Dedifferentiated amniotic fluid mesenchymal stem cell (primary cell): ENCODE measurements around the gene AXL.
"Not testable (repeated sequence)": the region's sequence is repeated elsewhere in the genome, so short reads cannot be mapped to it uniquely, and the experiment has no call there.

Experiments used
- DNase-seq: peaks from one replicate; pipeline ENCODE4 v3.0.0-alpha.2; 2016; ENCODE audit errors: extremely low spot score

Gene AXL

DNA sequence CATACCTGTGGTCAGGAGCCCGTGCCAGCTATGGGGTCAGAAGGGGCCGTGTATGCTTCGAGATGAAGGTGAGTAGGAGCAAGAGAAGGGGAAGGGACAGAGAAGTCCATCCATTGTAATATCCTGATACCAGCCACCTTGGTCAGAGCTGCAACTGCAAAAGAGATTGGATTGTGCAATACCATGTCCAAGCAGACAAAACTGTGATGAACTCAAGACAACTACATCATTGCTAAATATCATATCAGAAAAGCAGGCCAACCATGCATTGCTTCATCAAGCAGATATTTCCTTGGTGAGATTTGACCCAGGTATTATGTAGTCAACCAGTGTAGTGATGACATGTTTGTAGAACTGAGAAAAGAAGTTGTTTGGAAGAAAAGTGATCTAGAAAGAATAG lies 57.2 kb downstream of the AXL start:
- no peak for DNase-seq

DNA sequence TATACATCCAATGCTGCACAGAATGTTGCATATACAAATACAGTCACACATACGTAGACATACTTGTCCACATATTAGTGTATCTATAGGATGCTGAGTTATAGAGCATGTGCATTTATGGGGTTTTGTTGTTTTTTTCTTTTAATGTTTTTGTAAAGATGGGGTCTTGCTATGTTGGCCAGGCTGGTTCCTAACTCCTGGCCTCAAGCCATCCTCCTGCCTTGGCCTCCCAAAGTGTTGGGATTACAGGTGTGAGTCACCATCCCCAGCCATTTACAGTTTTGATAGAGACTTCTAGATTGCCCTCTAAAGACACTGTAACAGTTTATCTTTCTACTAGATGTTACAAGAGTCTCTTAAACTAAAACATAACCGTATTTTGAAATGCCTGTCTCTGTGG lies 59.5 kb downstream of the AXL start:
- DNase-seq = no peak

DNA sequence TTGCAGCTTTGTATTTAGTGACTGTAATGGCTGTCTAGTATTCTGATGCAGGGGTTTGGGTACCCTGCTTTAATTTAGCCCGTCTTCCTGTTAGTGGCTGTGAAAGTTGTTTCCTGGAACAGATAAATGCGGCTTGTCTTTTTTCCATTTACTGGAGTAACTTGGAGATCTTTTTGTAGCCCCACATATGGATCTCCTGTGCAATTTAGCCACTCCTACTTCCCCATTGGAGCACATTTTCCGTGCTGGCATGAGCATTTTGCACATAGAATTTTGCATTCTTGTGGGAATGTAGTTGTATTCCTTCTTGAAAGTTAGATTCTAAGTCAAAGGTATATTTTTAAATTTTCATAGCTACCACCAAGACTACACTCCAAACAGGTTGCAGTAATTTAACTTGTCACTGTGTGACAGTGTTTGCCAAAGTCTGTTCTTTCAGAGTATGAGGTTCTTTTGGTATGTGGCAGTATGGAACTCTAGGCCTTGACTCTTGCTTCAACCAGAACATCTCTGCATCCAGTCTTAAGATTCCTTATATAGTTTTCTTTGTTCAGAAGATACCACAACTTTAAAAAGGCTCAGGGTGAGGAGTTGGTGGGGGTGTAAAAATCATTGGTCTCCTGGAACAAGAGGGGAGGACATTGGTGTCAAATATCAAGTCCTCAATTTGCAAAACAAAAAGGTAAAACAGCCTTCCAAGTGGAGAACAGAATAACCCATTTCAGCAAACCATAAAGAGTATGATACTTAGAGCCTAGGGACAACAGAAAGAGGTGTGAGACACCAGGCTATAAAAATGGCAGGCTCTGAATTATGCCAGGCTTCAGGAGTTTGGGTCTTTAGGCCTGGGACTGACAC lies 69.9 kb downstream of the AXL start:
- DNase-seq = no peak

DNA sequence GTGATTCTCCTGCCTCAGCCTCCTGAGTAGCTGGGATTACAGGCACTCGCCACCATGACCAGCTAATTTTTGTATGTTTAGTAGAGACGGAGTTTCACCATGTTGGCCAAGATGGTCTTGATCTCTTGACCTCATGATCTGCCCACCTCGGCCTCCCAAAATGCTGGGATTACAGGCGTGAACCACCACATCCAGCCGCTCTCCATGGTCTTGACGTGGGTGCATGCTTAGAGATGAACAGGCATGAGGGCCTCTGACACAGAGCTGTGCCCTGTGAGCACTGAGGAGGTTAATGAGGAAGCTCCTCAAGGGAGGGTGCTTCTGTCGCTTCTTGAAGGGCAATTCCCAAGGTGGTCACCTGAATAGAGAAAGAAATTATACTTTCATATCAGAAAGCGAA lies 70.8 kb downstream of the AXL start:
- not testable (repeated sequence) for DNase-seq

DNA sequence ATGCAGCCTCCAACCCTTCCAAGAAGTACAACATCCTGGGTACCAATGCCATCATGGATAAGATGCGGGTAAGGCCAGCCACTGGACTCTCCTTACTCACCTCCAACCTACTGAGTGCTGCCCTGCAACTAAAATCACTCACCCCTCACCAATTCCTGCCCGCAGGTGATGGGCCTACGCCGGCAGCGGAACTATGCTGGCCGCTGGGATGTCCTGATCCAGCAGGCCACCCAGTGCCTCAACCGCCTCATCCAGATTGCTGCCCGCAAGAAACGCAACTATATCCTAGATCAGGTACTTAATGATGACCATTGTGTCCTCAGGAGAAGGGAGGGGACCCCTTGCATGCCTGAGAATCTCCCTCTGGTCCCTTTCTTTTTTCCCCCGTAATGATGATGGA lies 75.4 kb downstream of the AXL start:
- no peak for DNase-seq

DNA sequence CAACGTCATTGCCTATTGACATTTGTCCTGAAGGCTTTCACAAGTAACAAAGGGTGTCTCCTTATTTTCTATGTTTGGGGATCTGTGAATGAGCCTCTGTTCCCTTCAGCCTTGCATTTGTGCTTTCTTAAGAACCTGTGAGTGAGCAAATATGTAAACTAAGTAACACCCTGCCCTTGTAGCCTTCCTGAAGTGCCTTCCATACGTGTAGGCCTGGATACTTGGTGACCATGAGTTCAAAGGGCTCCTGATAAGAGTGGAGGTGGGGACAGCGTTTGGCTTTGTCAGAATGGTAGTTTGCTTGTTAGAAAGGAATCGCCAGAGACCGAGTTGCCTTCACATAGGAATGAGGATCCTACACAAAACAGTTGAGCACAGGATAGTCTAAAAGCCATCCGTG lies 76.5 kb downstream of the AXL start:
- no peak for DNase-seq

DNA sequence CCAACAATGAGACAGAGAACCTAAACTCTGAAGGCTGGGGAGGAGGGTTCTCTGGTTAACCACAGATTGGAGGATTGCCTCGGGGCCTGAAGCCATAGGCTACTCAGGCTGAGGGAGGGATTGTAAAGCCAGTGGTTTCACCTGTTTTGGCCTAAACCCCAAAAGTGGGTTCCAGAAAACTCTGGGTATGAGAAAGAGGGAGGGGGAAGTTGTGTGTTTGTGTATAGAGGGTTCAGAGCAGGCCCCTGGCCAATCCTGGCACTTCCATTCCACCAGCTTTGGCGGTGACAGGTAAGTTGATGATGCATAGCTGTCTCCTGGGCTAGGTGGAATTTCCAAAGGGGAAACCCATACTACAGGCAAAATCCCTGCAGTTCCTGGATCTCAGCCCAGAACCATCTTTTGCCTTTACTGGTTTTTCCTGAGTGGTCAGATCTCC lies 77.4 kb downstream of the AXL start:
- no peak for DNase-seq

DNA sequence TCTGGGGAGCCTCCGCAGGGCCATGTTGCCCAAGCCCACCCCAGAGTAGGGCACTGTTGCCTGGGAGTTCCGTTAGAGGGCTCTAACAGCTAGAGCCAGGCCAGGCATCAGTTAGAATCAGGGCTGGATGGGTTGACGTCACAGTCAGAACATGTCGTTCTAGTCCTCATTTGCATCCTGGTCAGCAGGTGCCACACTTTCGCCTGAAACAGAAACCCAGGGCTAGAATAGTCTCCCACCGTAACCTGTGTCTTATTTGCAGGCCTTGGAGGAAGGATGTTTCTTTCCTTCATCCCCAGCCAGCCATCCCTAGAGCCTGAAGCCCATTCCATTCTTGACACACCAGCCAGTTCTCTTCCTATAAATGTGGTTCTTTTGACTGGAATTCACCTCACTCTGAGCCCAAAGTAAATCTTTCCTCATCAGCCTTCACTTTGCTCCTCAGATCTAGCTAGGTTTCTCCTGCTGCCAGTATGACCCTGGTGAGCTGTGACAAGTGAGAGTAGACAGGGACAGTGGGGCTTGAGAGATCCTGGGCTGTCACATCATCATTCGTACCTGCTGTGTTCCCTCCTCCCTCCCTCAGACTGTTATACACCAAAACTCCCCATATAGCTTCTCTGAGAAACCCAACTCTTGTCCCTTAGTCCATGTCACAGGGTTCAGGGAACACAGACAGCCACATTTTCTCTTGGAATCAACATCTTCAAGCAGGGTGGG lies 78.8 kb downstream of the AXL start:
- no peak for DNase-seq

DNA sequence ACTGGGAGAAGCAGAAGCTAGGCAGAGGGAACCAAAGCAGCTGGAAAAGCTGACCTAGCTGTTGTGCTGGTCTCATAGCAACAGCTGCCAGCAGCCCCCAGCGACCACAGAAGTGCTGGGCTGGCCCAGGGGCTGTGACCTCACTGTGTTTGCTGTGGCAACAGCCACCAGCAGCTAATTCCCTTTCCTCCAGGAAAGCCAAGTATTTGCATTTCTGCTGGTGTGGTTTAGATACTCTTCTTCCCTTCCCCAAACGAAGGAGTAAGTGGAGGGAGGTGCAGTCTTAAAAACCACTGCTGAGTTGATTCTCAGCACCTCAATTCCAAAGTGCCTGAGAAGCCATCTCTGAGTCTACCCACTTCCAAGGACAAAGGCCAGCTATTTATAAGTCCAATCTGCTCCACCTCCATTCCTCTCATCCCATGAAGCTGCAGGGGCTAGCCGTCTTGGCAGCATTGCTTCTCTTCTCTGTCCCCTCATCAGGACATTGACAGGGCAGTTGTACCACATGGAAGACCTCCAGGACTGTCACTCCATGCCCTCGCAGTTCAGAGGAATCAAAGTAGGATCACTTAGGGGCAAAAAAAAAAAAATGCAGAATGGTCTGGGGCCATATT lies 79.4 kb downstream of the AXL start:
- DNase-seq = peak; percentile 49

DNA sequence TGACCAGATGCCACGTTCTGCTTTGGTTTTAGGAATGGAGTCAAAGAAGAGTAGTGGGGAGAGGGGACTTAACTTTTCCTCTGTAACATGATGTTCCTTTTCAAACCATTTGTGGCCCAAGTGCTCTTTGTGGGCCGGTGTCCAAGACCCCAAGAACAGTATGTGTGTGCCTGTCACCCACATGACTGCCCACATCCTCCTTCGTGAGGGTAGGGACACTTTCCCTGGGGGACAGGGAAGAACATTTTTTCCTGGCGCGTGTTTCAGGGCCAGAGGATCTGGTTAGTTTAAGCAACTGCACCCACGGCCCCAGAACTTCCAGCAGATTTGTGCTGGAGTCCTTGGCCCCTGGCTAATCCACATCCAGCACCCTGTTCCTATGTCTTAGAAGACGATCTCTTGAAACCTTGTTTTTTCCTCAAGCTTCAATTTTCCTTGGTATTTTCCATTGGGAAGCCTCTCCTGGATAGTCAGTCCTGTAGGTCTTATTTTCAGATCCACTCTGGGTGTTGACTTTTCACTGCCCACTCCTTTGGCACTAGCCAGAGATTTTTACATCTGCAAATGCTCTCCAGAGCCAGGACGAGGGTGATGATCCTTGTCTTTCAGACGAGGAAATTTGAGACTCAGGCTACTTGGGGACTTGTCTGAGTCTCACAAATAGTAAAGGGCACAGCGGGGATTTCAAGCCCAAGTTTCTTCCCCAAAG lies 80.2 kb downstream of the AXL start:
- no peak for DNase-seq

DNA sequence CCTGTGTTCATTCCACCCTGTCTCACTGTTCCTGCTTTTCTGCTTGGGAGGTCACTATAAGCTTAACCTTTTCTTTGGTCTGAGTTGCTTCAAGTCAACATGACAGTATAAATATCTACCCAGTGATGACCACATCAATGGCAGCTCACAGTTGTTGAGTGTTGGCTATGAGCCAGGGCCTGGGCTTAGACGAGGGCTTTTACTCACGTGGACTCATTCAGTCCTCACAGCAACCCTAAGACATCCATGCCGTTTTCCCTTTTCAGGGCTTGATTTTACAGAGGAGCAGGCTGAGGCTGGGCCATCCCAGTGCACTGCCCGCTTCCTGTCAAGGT lies 80.7 kb downstream of the AXL start:
- DNase-seq = peak; percentile 27

DNA sequence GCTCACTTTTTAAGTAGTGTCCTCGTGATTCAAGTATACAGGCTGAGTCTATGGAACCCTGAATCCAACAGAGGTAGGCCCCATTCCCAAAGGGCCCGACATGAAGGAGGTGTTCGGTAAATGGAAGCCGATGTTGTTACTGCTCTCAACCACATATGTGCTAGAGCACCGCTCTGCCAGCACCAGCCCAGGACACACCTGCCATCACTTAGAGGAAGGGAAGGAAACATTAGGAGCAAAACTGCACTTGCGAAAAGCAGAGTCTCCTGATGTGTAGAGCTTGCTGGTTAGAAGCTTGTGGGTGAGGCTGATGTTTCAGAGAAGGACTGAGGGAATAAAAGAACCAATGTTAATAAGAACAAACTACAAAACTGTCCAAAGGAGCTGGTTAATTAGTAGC lies 81.5 kb downstream of the AXL start:
- no peak for DNase-seq

DNA sequence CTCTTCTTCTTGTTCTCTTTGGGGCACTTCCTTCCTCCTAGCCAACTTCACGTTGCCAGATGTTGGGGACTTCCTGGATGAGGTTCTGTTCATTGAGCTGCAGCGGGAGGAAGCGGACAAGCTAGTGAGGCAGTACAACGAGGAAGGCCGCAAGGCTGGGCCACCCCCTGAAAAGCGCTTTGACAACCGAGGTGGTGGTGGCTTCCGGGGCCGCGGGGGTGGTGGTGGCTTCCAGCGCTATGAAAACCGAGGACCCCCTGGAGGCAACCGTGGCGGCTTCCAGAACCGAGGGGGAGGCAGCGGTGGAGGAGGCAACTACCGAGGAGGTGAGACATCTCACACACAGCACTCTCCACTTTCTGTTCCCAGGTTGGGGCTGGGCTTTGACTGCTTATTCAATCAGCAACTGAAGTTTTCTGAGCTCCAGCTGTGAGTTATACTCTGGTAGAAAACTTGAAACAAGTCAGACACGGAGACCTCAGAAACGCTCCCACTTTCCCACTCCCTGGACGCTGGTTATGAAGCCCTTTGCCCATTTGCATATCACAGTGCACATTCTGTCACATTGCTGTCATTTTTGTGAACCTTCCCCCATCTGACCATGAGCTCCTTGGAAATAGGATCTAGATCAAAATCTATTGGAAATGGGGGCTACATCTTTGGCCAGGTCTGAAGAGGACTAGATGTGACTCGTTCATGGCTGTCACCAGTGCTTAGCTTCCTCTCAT lies 83.8 kb downstream of the AXL start:
- no peak for DNase-seq

DNA sequence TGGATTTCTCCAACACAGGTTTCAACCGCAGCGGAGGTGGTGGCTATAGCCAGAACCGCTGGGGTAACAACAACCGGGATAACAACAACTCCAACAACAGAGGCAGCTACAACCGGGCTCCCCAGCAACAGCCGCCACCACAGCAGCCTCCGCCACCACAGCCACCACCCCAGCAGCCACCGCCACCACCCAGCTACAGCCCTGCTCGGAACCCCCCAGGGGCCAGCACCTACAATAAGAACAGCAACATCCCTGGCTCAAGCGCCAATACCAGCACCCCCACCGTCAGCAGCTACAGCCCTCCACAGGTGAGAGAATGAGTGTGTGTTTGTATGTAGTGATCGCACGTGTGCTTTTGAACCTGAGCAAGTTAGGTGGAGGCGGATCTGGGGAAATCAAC lies 84.9 kb downstream of the AXL start:
- no peak for DNase-seq

DNA sequence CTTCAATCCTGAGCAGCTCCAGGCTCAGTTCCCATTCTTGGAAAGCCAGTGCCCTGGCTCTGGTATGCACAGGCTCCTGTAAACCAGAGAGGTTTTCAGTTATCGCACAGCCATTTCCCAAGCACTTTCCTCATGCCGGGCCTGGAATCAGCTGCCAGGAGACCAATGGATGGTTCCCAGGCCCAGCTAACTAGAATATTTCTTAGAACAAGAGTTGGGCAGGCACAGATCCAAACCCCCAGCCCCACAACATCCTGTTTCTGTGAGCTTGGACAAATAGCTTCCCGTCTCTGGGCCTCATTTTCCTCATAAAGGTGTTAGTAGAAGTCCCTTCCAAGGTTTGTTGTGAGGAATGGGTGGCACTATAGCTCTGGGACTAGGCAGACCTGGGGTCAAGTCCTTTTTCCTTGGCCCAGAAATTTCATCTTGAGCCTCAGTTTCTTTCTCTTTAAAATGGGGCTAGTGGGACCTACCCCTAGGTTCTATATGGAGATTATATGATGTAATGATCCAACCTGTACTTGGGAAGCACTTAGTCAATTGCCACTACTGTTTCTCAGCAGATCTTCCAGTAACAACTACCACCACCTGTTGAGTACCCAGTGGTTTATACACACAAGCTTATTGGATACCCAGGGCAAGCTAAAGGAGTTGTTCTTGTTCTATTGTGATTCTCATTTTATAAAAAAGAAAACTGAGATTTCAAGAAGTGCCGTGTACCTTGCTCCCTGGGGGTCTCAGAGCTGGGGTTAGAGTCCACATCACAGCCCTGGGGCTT lies 85.9 kb downstream of the AXL start:
- DNase-seq = no peak

DNA sequence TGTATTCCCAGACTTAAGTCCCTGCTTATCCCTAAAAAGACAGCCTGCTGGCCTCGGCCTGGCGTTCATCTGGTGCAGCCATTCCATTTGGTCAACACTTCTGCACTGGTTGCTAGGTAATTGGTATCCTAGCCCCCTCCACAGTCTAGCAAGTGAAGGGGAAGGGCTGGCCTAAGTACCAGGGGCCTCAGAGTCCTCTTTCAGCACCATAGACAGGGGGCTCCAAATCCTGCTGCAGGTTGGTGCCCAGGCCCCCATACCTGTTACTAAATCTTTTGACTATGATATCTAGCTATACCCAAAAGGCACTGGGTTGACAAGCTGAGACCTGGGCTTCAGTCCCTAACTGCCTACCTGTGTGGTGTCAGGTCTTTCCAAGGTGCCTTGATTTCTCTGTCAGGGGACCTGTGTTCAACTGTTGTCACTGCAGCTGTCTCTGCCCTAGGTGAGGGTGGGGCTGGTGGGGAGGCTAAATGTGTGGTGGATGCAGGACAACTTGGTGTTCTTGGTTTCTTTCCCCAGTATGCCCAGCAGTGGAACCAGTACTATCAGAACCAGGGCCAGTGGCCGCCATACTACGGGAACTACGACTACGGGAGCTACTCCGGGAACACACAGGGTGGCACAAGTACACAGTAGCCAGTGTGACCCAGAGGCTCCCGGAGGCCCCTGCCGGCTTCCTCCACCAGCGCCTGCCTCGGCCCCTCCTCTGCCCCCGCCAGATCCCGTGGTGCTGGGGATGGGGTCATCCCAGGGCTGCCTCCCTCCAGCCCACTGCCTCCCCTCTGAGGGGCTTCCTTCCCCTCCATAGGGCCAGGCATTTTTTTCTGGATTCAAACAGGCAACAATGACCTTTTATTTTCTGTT lies 87.1 kb downstream of the AXL start:
- DNase-seq = no peak

DNA sequence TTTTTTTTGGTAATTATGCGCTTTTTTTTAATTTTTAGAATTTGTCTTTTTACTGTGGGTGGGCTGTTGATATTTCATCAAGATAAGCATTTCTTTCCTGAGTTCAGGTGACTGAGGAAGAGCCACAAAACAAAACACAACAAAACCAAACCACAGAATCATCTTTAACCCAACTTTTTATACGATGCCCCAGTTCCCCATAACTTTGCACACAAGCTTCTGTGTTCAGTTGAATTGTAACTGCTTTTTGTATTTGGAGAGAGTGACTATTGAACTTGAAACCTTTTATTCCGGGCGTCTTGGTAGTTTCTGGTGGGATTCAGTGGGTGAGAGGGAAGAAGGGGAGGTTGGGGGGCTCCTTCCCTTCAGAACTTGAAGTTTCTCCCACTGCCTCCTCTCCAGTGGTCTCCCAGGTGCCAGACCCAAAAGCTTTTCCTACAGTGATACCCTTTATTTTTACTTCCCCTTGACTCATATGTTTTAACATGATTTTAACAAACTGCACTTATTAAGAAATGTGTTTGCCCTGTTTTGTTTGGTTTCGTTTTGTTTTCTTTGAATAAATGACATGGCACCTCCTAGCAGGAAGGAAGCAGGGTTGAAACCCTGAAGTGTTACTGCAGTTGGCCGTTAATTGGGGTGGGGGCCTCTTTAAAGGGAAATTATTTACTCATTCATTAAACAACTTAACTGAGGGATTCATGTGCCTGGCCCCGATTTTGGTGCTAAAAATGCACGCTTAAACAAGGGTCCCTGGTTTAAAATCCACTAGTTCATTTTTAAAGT lies 88.3 kb downstream of the AXL start:
- DNase-seq = no peak

DNA sequence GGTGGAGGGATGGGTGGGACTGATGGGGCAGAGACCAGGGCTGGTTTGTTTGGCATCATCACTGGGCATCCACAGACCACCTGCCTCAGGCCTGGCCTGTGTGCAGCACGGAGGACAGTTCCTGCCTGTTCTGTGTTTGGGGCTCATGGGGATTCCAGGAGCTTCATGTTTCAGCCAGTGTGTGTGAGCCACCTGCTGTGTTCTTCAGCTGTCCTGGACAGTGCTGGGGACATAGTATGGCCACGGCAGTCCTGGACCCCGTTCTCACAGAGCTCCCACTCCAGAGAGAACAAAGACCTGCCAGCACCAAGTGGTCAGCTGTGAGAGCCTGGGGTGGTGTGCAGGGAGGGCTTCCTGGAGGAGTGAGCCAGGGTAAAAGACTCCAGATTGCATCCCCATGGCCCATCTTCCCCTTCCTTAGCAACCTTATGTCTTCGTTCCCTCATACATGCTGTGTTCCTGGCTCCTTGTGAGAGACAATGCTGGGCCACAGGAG lies 89.0 kb downstream of the AXL start:
- no peak for DNase-seq
